GM18519 (cell line): ENCODE data around the gene SAA2.
"Not testable (repeated sequence)": the region's sequence is repeated elsewhere in the genome, so short reads cannot be mapped to it uniquely, and the experiment has no call there.

Experiments used
- ATAC-seq: cut with Tn5 transposase; IDR thresholded peaks from one replicate; pipeline ENCODE4 v1.9.1; 2021; ENCODE audit warnings: mild to moderate bottlenecking, moderate library complexity; ENCODE audit not compliant: unreplicated experiment, low FRiP score

SAA2 gene

GRCh38 chr11:18253778-18254338 lies 5.4 kb upstream of the SAA2 start:
- ATAC-seq, result no peak

GRCh38 chr11:18253233-18253632 lies 4.8 kb upstream of the SAA2 start:
- ATAC-seq, result no peak

- not testable (repeated sequence) for ATAC-seq
Measured at GRCh38 chr11:18247191-18247581, 1.3 kb downstream of the SAA2 start.

GRCh38 chr11:18246379-18247190 lies 1.9 kb downstream of the SAA2 start:
- peak; percentile 50 for ATAC-seq

- no peak for ATAC-seq
Measured at GRCh38 chr11:18245396-18245795, 3.1 kb downstream of the SAA2 start.

GRCh38 chr11:18243783-18244362 lies 4.6 kb downstream of the SAA2 start:
- ATAC-seq, result no peak

GRCh38 chr11:18239655-18240054 lies 8.8 kb downstream of the SAA2 start:
- ATAC-seq, result no peak

GRCh38 chr11:18236664-18237356 lies 11.7 kb downstream of the SAA2 start, which contains the start of gene SAA4:
TSS of gene SAA4 (minus strand) at chr11:18236802. CDS start at chr11:18235926, 876 bp downstream.
- no peak for ATAC-seq

GRCh38 chr11:18235394-18236334 lies 12.8 kb downstream of the SAA2 start:
- no peak for ATAC-seq

GRCh38 chr11:18233912-18234311 lies 14.6 kb downstream of the SAA2 start:
- no peak for ATAC-seq

GRCh38 chr11:18230859-18231258 lies 17.6 kb downstream of the SAA2 start:
- no peak for ATAC-seq

- ATAC-seq, result peak; percentile 84
Measured at GRCh38 chr11:18229501-18229900, 19.0 kb downstream of the SAA2 start.

GRCh38 chr11:18225913-18226312 lies 22.6 kb downstream of the SAA2 start:
- no peak for ATAC-seq

GRCh38 chr11:18223591-18224387 lies 24.7 kb downstream of the SAA2 start:
- ATAC-seq, result no peak

- no peak for ATAC-seq
Measured at GRCh38 chr11:18222814-18223421, 25.6 kb downstream of the SAA2 start.

GRCh38 chr11:18221274-18221876 lies 27.1 kb downstream of the SAA2 start:
- ATAC-seq, result no peak

GRCh38 chr11:18209058-18209457 lies 39.4 kb downstream of the SAA2 start:
- no peak for ATAC-seq

GRCh38 chr11:18204771-18205170 lies 43.7 kb downstream of the SAA2 start:
- ATAC-seq, result no peak
